K562 (cell line): ENCODE results near the gene POLR3GL. TPM values are rescaled to one million over a fixed set of nuclear protein-coding genes. Genes with fewer than 3 reads are reported as not detected.

ENCODE experiments used
- ATAC-seq: fragments of 200-7000 bp; cut with Tn5 transposase; 3 replicates; pipeline ENCODE4 v1.9.1; 2020; ENCODE audit warnings: moderate library complexity
- BruUV-seq: library from RNA; stranded (reverse); fragments of 400-500 nt; replicated peaks from 2 replicates; lab custom pipeline; 2021; lab: Mats Ljungman, UMichigan
- CTCF ChIA-PET: fragments of 300-600 bp; formaldehyde crosslinking; extraction: SDS; loops from one replicate; lab custom pipeline; 2021; ENCODE audit warnings: low intra/inter-chr PET ratio; lab: Yijun Ruan, JAX
- POLR2A ChIA-PET: fragments of 300-600, 350-650 bp; sonication (Branson Sonifier 250); formaldehyde crosslinking; extraction: SDS; loops from one replicate; lab custom pipeline; 2021; ENCODE audit warnings: antibody characterized with exemption, inconsistent platforms; lab: Yijun Ruan, JAX
- DNase-seq, 4 experiments: peaks; one replicate each; pipeline versions ENCODE4 v3.0.0 to v3.0.0-alpha.2; 2011 to 2018; ENCODE audit warnings: low spot score in 3 of 4, mixed read lengths in 3 of 4; ENCODE audit errors: extremely low read depth in 1 of 4
- FAIRE-seq: peaks from 2 replicates; lab custom pipeline; 2011; peaks lifted over from hg19 to GRCh38; lab: Jason Lieb, UNC
- H2AFZ ChIP-seq: 2 replicates; pipeline ENCODE4 v1.6.0; 2011; ENCODE audit warnings: low read depth, low read length, control low read depth, inconsistent platforms
- H3K27ac ChIP-seq: fragments of 200-600 bp; 3 replicates; pipeline ENCODE4 v1.8.0; 2011; ENCODE audit warnings: low read depth, mild to moderate bottlenecking, control low read depth, inconsistent platforms, low read length, moderate library complexity, mixed read lengths; ENCODE audit errors: extremely low read depth
- H3K27me3 ChIP-seq, 2 experiments: fragments of 300-600 bp in 1 of 2; 2 replicates in 1 of 2; 3 replicates in 1 of 2; pipeline versions ENCODE4 v1.6.0 to v1.8.0; 2011; ENCODE audit warnings: inconsistent platforms in 2 of 2, low read length in 2 of 2, mild to moderate bottlenecking in 1 of 2, mixed read lengths in 1 of 2, moderate library complexity in 1 of 2; ENCODE audit not compliant: control insufficient read depth in 2 of 2, insufficient read depth in 2 of 2
- H3K36me3 ChIP-seq: fragments of 300-600 bp; 3 replicates; pipeline ENCODE4 v1.8.0; 2011; ENCODE audit warnings: mild to moderate bottlenecking, low read length, inconsistent platforms; ENCODE audit not compliant: control insufficient read depth, insufficient read depth
- H3K4me1 ChIP-seq, 2 experiments: fragments of 200-600 bp in 1 of 2; replicated peaks in 1 of 2; 2 replicates in 1 of 2; 3 replicates in 1 of 2; pipeline versions ENCODE4 v1.5.1 to v1.8.0; 2011; ENCODE audit warnings: inconsistent platforms in 2 of 2, low read length in 2 of 2, mild to moderate bottlenecking in 1 of 2, mixed read lengths in 1 of 2, moderate library complexity in 1 of 2; ENCODE audit not compliant: control insufficient read depth in 2 of 2, insufficient read depth in 2 of 2
- H3K4me2 ChIP-seq: 2 replicates; pipeline ENCODE4 v1.6.1; 2011; ENCODE audit warnings: low read length, control low read depth, inconsistent platforms, mixed read lengths; ENCODE audit not compliant: insufficient read depth
- H3K4me3 ChIP-seq: fragments of 200-600 bp; sonication (generic), shearing (Covaris generic); 2 replicates; pipeline ENCODE4 v1.5.1; 2016; ENCODE audit warnings: control low read depth, inconsistent platforms
- H3K79me2 ChIP-seq: fragments of 200-600 bp; 3 replicates; pipeline ENCODE4 v1.8.0; 2011; ENCODE audit warnings: low read length, inconsistent platforms; ENCODE audit not compliant: control insufficient read depth, insufficient read depth
- H3K9ac ChIP-seq, 2 experiments: 2 replicates each; pipeline versions ENCODE4 v1.6.0 to v1.6.1; 2011; ENCODE audit warnings: low read depth in 2 of 2, low read length in 2 of 2, control low read depth in 1 of 2, inconsistent platforms in 1 of 2, mild to moderate bottlenecking in 1 of 2, mixed read lengths in 1 of 2; ENCODE audit not compliant: insufficient read depth in 1 of 2
- H3K9me1 ChIP-seq: one replicate; pipeline ENCODE4 v1.6.0; 2011; ENCODE audit warnings: inconsistent platforms, mild to moderate bottlenecking, low read length, moderate library complexity; ENCODE audit not compliant: control insufficient read depth, insufficient read depth
- H3K9me3 ChIP-seq: replicated peaks from 2 replicates; pipeline ENCODE4 v1.5.1; 2011; ENCODE audit warnings: low read depth, low read length, inconsistent platforms; ENCODE audit not compliant: control insufficient read depth, insufficient read depth
- H4K20me1 ChIP-seq: replicated peaks from 2 replicates; pipeline ENCODE4 v1.6.1; 2011; ENCODE audit warnings: low read length, inconsistent platforms, mixed read lengths; ENCODE audit not compliant: control insufficient read depth, insufficient read depth
- BDP1 ChIP-seq: IDR thresholded peaks from 3 replicates; pipeline ENCODE4 v1.6.1; 2011; ENCODE audit not compliant: insufficient read length, insufficient read depth
- CHD4 ChIP-seq: fragments of 200-600 bp; sonication (generic); IDR thresholded peaks from 3 replicates; pipeline ENCODE4 v1.6.1; 2012; ENCODE audit warnings: low read depth, mild to moderate bottlenecking, mixed read lengths, low read length, inconsistent platforms; ENCODE audit not compliant: insufficient read depth, insufficient replicate concordance, poor library complexity, severe bottlenecking
- DPF2 ChIP-seq: fragments of 450-650 bp; IDR thresholded peaks from 2 replicates; pipeline ENCODE4 v1.6.1; 2016
- FOS ChIP-seq: IDR thresholded peaks from 3 replicates; pipeline ENCODE4 v1.6.1; 2011; ENCODE audit not compliant: insufficient read length; ENCODE audit errors: extremely low read depth
- FOSL1 ChIP-seq: fragments of 200-800 bp; sonication (Bioruptor generic); conservative IDR thresholded peaks from 2 replicates; pipeline ENCODE4 v1.6.1; 2016; ENCODE audit warnings: missing genetic modification characterization, missing compliant biosample characterization
- GTF2E2 ChIP-seq: fragments of 200-800 bp; sonication (Bioruptor generic); IDR thresholded peaks from 2 replicates; pipeline ENCODE4 v1.6.1; 2016; ENCODE audit warnings: missing genetic modification characterization, missing compliant biosample characterization
- JUNB ChIP-seq: fragments of 450-650 bp; formaldehyde crosslinking; conservative IDR thresholded peaks from 2 replicates; pipeline ENCODE4 v1.4.0; 2020; ENCODE audit warnings: mild to moderate bottlenecking
- JUND ChIP-seq, 2 experiments: IDR thresholded peaks; 2 replicates in 1 of 2; 3 replicates in 1 of 2; pipeline ENCODE4 v1.6.1; 2011; ENCODE audit warnings: borderline replicate concordance in 2 of 2, low read depth in 2 of 2, low read length in 2 of 2, improper control_type of control experiment in 1 of 2, missing biosample characterization in 1 of 2, missing genetic modification characterization in 1 of 2, missing genetic modification reagents in 1 of 2
- MECOM ChIP-seq: fragments of 250-450 bp; sonication (Bioruptor Pico); IDR thresholded peaks from 2 replicates; pipeline ENCODE4 v1.8.0; 2022; ENCODE audit warnings: inconsistent platforms
- NR2C2 ChIP-seq, 2 experiments: fragments of 200-800 bp in 1 of 2; sonication (Bioruptor generic) in 1 of 2; sonication (generic) in 1 of 2; formaldehyde crosslinking in 1 of 2; IDR thresholded peaks; 2 replicates each; pipeline versions ENCODE4 v1.6.1 to v1.8.0; 2016 to 2022; ENCODE audit warnings: mild to moderate bottlenecking in 1 of 2, missing compliant biosample characterization in 1 of 2, missing genetic modification characterization in 1 of 2, missing genetic modification reagents in 1 of 2
- SMARCA4 ChIP-seq: fragments of 450-650 bp; IDR thresholded peaks from 2 replicates; pipeline ENCODE4 v1.6.1; 2016
- SMC3 ChIP-seq: conservative IDR thresholded peaks from 2 replicates; pipeline ENCODE4 v1.6.1; 2011; ENCODE audit warnings: low read depth, low read length, improper control_type of control experiment; ENCODE audit not compliant: insufficient read depth
- SNRNP70 ChIP-seq: fragments of 200-400 bp; formaldehyde crosslinking; optimal IDR thresholded peaks from 2 replicates; pipeline ENCODE3; 2017; ENCODE audit warnings: low read depth, low read length
- ZNF212 ChIP-seq: fragments of 450-650 bp; formaldehyde crosslinking; IDR thresholded peaks from 2 replicates; pipeline ENCODE4 v1.4.0; 2020; ENCODE audit warnings: mild to moderate bottlenecking
- ZNF217 ChIP-seq: sonication (generic); formaldehyde crosslinking; IDR thresholded peaks from 2 replicates; pipeline ENCODE4 v1.8.0; 2022; ENCODE audit warnings: mild to moderate bottlenecking, missing genetic modification reagents
- ZNF23 ChIP-seq: fragments of 250-450 bp; sonication (Bioruptor Pico); IDR thresholded peaks from 2 replicates; pipeline ENCODE4 v1.4.0; 2020; ENCODE audit warnings: mild to moderate bottlenecking
- ZNF696 ChIP-seq: fragments of 250-450 bp; sonication (Bioruptor Pico); conservative IDR thresholded peaks from 2 replicates; pipeline ENCODE4 v1.4.0; 2020; ENCODE audit warnings: mild to moderate bottlenecking, moderate library complexity
- ZNF780A ChIP-seq: fragments of 250-450 bp; sonication (Bioruptor Pico); IDR thresholded peaks from 2 replicates; pipeline ENCODE4 v1.5.0; 2021; ENCODE audit warnings: mild to moderate bottlenecking
- WGBS: fragments of 100-300 bp; shearing (Covaris generic); methylation state at CpG from one replicate; pipeline ENCODE4 v1.1.6; 2016; ENCODE audit warnings: low coverage, mixed read lengths; ENCODE audit not compliant: insufficient coverage; ENCODE audit errors: missing lambda C conversion rate; 5-methylcytosine and 5-hydroxymethylcytosine counted together
- in situ Hi-C: fragments of 300-500 bp; cut with MboI; formaldehyde crosslinking; loops from 4 replicates; pipeline ENCODE4 v1.15.0; 2018; ENCODE audit warnings: inconsistent platforms, mixed read lengths
- intact Hi-C: fragments of 100-400 bp; cut with micrococcal nuclease; formaldehyde crosslinking; loops from 2 replicates; pipeline ENCODE4 v1.14.2; 2022
- polyA plus RNA-seq, 8 experiments: library from polyadenylated mRNA; depleted of rRNA in 4 of 8; stranded (reverse) in 5 of 8; unstranded in 3 of 8; fragments of >200 nt; fragmentation: Nextera tagmentation in 2 of 8; fragmentation: Illumina TruSeq in 1 of 8; extraction: Ambion mirVana in 2 of 8; extraction: Trizol in 1 of 8; gene quantifications; 2 replicates each; pipeline versions ENCODE4 v1.2.1 to v1.2.3, GENCODE V29; 2011 to 2014; ENCODE audit warnings: inconsistent platforms in 1 of 8, missing spikeins in 1 of 8
- total RNA-seq, 7 experiments: library from RNA; depleted of rRNA in 6 of 7; stranded (reverse); fragments of >200 nt in 6 of 7; fragmentation: Illumina TruSeq in 2 of 7; extraction: Trizol in 2 of 7; gene quantifications; 2 replicates each; pipeline versions ENCODE4 v1.2.1 to v1.2.3, GENCODE V29; 2011 to 2021; ENCODE audit warnings: low replicate concordance in 1 of 7
- TF ChIP-seq, protein P1 (sequence below), 2 experiments: fragments of 450-650 bp in 1 of 2; sonication (generic) in 1 of 2; formaldehyde crosslinking in 1 of 2; IDR thresholded peaks in 1 of 2; conservative IDR thresholded peaks in 1 of 2; 2 replicates each; pipeline versions ENCODE4 v1.6.1 to v1.8.1; 2016 to 2023; ENCODE audit warnings: mild to moderate bottlenecking in 2 of 2, moderate library complexity in 2 of 2, inconsistent platforms in 1 of 2, missing genetic modification reagents in 1 of 2
- TF ChIP-seq, protein P2 (sequence below): IDR thresholded peaks from 2 replicates; pipeline ENCODE4 v1.6.1; 2011; ENCODE audit warnings: borderline replicate concordance, low read depth, mild to moderate bottlenecking, moderate library complexity, low read length; ENCODE audit not compliant: insufficient read depth, poor library complexity, severe bottlenecking

Gene POLR3GL
- total and polyA plus RNA-seq, 9 of the 15 experiments (the other 6 are each of a cell fraction or from before 2014, with no cell fraction given) = 14.6 to 48.4 (median 38.2) TPM

DNA sequence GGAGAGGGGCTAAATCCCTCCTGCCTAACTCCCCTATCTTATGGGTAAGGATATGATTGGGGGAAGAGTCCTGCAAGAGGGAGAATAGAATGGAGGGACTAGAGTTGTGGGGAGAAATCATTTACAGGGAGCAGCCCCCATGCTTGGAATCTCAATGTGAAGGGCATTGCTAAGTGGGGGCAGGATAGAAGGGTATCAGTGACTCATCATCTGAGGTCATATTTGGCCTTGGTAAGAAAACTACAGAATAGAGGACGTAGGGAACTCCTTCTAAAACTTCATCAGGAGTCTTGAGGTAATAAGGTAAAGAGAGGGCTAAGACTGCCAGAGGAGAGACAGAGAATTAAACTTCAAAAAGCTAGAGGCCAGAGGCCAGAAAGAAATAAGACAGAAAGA lies 56.6 kb downstream of the POLR3GL start:
- DNase-seq (peak; percentile 42 to 50 (median 44)), ATAC-seq (peak; percentile 42), FAIRE-seq (no peak)
- H3K27ac ChIP-seq = peak overlapping the region; percentile 80
- peak overlapping the region; percentile 80 for H2AFZ ChIP-seq
- H3K4me2 ChIP-seq = peak overlapping the region; percentile 67
- no peaks in the 10 kb centered on the region for H3K36me3 ChIP-seq
- 0% methylated on average over 1 of the region's 1 CpG for WGBS
- no peaks in the 10 kb centered on the region for H4K20me1 ChIP-seq
- peak overlapping the region in 1 of 2 experiments; percentile 72; a peak in 2 of 4 replicates for H3K9ac ChIP-seq
- H3K79me2 ChIP-seq = no peaks in the 10 kb centered on the region
- ChIA-PET POLR2A (interaction anchor here (0.7 to 2.9 kb wide), 10 partner anchors 11 to 172 kb away, joined by 3 to 12 read pairs (median 4); partner anchors contain the start of gene TXNIP), CTCF (no interaction called here)
- intact Hi-C loops (no loop called here), in situ Hi-C loops (no loop called here)
- no peaks in the 10 kb centered on the region for H3K27me3 ChIP-seq
- BruUV-seq = TSS peak; percentile 88
- H3K9me1 ChIP-seq = no peaks in the 10 kb centered on the region
- peak overlapping the region; percentile 22; the same call in 1 of the 2 replicates for H3K4me3 ChIP-seq
- H3K4me1 ChIP-seq = peaks cover 12 to 35% of the 10 kb centered on the region in 2 experiments
- no peaks in the 10 kb centered on the region for H3K9me3 ChIP-seq
- TF ChIP-seq, protein P1, sequence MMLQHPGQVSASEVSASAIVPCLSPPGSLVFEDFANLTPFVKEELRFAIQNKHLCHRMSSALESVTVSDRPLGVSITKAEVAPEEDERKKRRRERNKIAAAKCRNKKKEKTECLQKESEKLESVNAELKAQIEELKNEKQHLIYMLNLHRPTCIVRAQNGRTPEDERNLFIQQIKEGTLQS (IDR thresholded peaks at IDR 0.05) = peak; percentile 93
- TF ChIP-seq, protein P1 (CRISPR knock-in tag; conservative IDR thresholded peaks at IDR 0.05) = 0 out of 2 replicates have a peak, but pooled peaks have one; percentile 26
- TF ChIP-seq SMC3 (no peak), GTF2E2 (no peak), JUNB (CRISPR knock-in tag) (peak; percentile 58; the same call in 1 of the 2 replicates), FOSL1 (peak; percentile 73; the same call in 1 of the 2 replicates), NR2C2 (CRISPR knock-in tag; IDR thresholded peaks at IDR 0.05) (no peak), NR2C2 (tag; IDR thresholded peaks at IDR 0.05) (peak; percentile 24; the same call in 1 of the 2 replicates), ZNF217 (CRISPR knock-in tag) (no peak), BDP1 (no peak), DPF2 (peak; percentile 54; the same call in 1 of the 2 replicates), ZNF23 (CRISPR knock-in tag) (no peak), MECOM (CRISPR knock-in tag) (no peak), ZNF780A (no peak), ZNF212 (CRISPR knock-in tag) (no peak), FOS (peak; percentile 22), ZNF696 (CRISPR knock-in tag) (no peak), JUND (IDR thresholded peaks at IDR 0.05; ENCODE audit: borderline replicate concordance, low read depth, low read length) (peak; percentile 87), JUND (tag; IDR thresholded peaks at IDR 0.05; ENCODE audit: borderline replicate concordance, low read depth, low read length) (peak; percentile 85), SMARCA4 (peak; percentile 62), SNRNP70 (no peak), CHD4 (no peak)
- TF ChIP-seq, protein P2, sequence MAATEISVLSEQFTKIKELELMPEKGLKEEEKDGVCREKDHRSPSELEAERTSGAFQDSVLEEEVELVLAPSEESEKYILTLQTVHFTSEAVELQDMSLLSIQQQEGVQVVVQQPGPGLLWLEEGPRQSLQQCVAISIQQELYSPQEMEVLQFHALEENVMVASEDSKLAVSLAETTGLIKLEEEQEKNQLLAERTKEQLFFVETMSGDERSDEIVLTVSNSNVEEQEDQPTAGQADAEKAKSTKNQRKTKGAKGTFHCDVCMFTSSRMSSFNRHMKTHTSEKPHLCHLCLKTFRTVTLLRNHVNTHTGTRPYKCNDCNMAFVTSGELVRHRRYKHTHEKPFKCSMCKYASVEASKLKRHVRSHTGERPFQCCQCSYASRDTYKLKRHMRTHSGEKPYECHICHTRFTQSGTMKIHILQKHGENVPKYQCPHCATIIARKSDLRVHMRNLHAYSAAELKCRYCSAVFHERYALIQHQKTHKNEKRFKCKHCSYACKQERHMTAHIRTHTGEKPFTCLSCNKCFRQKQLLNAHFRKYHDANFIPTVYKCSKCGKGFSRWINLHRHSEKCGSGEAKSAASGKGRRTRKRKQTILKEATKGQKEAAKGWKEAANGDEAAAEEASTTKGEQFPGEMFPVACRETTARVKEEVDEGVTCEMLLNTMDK = no peak
